ES-I3 (cell line): Measurements from ENCODE around the gene TSNAXIP1.

ENCODE experiments used
- H3K36me3 ChIP-seq: 2 replicates; pipeline ENCODE4 v1.6.1; 2013; ENCODE audit warnings: mild to moderate bottlenecking, low read length, control low read depth, moderate library complexity; ENCODE audit not compliant: insufficient read depth
- H3K4me1 ChIP-seq: 2 replicates; pipeline ENCODE4 v1.6.1; 2013; ENCODE audit warnings: mild to moderate bottlenecking, control low read depth, low read length; ENCODE audit not compliant: insufficient read depth
- H3K9ac ChIP-seq: 2 replicates; pipeline ENCODE4 v1.6.1; 2013; ENCODE audit warnings: low read depth, mild to moderate bottlenecking, low read length, moderate library complexity
- H3K9me3 ChIP-seq: 2 replicates; pipeline ENCODE4 v1.6.1; 2013; ENCODE audit warnings: mild to moderate bottlenecking, low read length, moderate library complexity; ENCODE audit not compliant: control insufficient read depth, insufficient read depth

The TSNAXIP1 gene

GRCh38 chr16:67806428-67807147 is at the start of gene TSNAXIP1, which contains the start of gene RANBP10:
TSS of gene TSNAXIP1 (plus strand) at chr16:67806889. CDS start at chr16:67807150, 261 bp downstream.
TSS of gene RANBP10 (minus strand) at chr16:67806560. CDS start at chr16:67806536, 24 bp downstream.
- no peaks in the 10 kb centered on the region; the same call in 1 of the 2 replicates for H3K36me3 ChIP-seq
- H3K4me1 ChIP-seq, result peaks cover 6% of the 10 kb centered on the region; the same call in 1 of the 2 replicates
- H3K9ac ChIP-seq, result peak within 1 kb of the TSS; percentile 89
- H3K9me3 ChIP-seq, result no peaks in the 10 kb centered on the region

- Histone ChIP-seq H3K9me3 (no peaks in the 10 kb centered on the region), H3K4me1 (no peaks in the 10 kb centered on the region), H3K36me3 (no peaks in the 10 kb centered on the region), H3K9ac (no peak overlapping the region)
These were observed 48.7 kb upstream of the TSNAXIP1 start for GRCh38 chr16:67758006-67758405.

- no peak overlapping the region for H3K9ac ChIP-seq
- H3K36me3 ChIP-seq, result no peaks in the 10 kb centered on the region
- no peaks in the 10 kb centered on the region for H3K4me1 ChIP-seq
- H3K9me3 ChIP-seq, result no peaks in the 10 kb centered on the region
These were observed 47.7 kb upstream of the TSNAXIP1 start for GRCh38 chr16:67758966-67759365.

GRCh38 chr16:67760206-67760955 is 46.3 kb upstream of the TSNAXIP1 start:
- no peaks in the 10 kb centered on the region for H3K36me3 ChIP-seq
- no peaks in the 10 kb centered on the region for H3K9me3 ChIP-seq
- no peak overlapping the region for H3K9ac ChIP-seq
- no peaks in the 10 kb centered on the region for H3K4me1 ChIP-seq

- H3K9ac ChIP-seq, result no peak overlapping the region
- H3K9me3 ChIP-seq, result no peaks in the 10 kb centered on the region
- no peaks in the 10 kb centered on the region for H3K4me1 ChIP-seq
- no peaks in the 10 kb centered on the region for H3K36me3 ChIP-seq
These were observed 45.8 kb upstream of the TSNAXIP1 start for GRCh38 chr16:67760956-67761230.

- Histone ChIP-seq H3K9me3 (no peaks in the 10 kb centered on the region), H3K36me3 (no peaks in the 10 kb centered on the region), H3K4me1 (no peaks in the 10 kb centered on the region), H3K9ac (no peak overlapping the region)
These were observed 44.8 kb upstream of the TSNAXIP1 start for GRCh38 chr16:67761924-67762323.

- no peaks in the 10 kb centered on the region for H3K36me3 ChIP-seq
- no peaks in the 10 kb centered on the region for H3K9me3 ChIP-seq
- no peak overlapping the region for H3K9ac ChIP-seq
- H3K4me1 ChIP-seq, result no peaks in the 10 kb centered on the region
These were observed 44.3 kb upstream of the TSNAXIP1 start for GRCh38 chr16:67762385-67762784.

GRCh38 chr16:67763066-67763465 is 43.6 kb upstream of the TSNAXIP1 start:
- Histone ChIP-seq H3K9me3 (no peaks in the 10 kb centered on the region), H3K4me1 (no peaks in the 10 kb centered on the region), H3K36me3 (no peaks in the 10 kb centered on the region), H3K9ac (no peak overlapping the region)

GRCh38 chr16:67764158-67764667 is 42.5 kb upstream of the TSNAXIP1 start:
- Histone ChIP-seq H3K9ac (no peak overlapping the region), H3K36me3 (no peaks in the 10 kb centered on the region), H3K4me1 (no peaks in the 10 kb centered on the region), H3K9me3 (no peaks in the 10 kb centered on the region)

- Histone ChIP-seq H3K9me3 (no peaks in the 10 kb centered on the region), H3K4me1 (no peaks in the 10 kb centered on the region), H3K36me3 (no peaks in the 10 kb centered on the region), H3K9ac (no peak overlapping the region)
These were observed 40.4 kb upstream of the TSNAXIP1 start for GRCh38 chr16:67766291-67766690.

- H3K9me3 ChIP-seq, result no peaks in the 10 kb centered on the region
- no peaks in the 10 kb centered on the region for H3K36me3 ChIP-seq
- no peaks in the 10 kb centered on the region for H3K4me1 ChIP-seq
- H3K9ac ChIP-seq, result no peak overlapping the region
These were observed 38.7 kb upstream of the TSNAXIP1 start for GRCh38 chr16:67767953-67768352.

GRCh38 chr16:67770346-67770991 is 36.2 kb upstream of the TSNAXIP1 start:
- Histone ChIP-seq H3K36me3 (no peaks in the 10 kb centered on the region), H3K9me3 (no peaks in the 10 kb centered on the region), H3K4me1 (no peaks in the 10 kb centered on the region), H3K9ac (no peak overlapping the region)

GRCh38 chr16:67773099-67773498 is 33.6 kb upstream of the TSNAXIP1 start:
- no peak overlapping the region for H3K9ac ChIP-seq
- no peaks in the 10 kb centered on the region for H3K9me3 ChIP-seq
- H3K36me3 ChIP-seq, result no peaks in the 10 kb centered on the region

GRCh38 chr16:67773569-67774456 is 32.9 kb upstream of the TSNAXIP1 start:
- no peaks in the 10 kb centered on the region for H3K36me3 ChIP-seq
- no peak overlapping the region for H3K9ac ChIP-seq
- no peaks in the 10 kb centered on the region for H3K4me1 ChIP-seq
- no peaks in the 10 kb centered on the region for H3K9me3 ChIP-seq

More at GRCh38 chr16:67773099-67773498, 33.6 kb upstream of the TSNAXIP1 start:
- no peaks in the 10 kb centered on the region for H3K4me1 ChIP-seq
